GM23338 (cell line): ENCODE results near the gene SAMD11. TPM values are rescaled to one million over a fixed set of nuclear protein-coding genes. Genes with fewer than 3 reads are reported as not detected.
"Not testable (repeated sequence)": the region's sequence is repeated elsewhere in the genome, so short reads cannot be mapped to it uniquely, and the experiment has no call there.

Experiments used
- ATAC-seq: fragments of 200-7000 bp; cut with Tn5 transposase; 3 replicates; pipeline ENCODE4 v1.9.1; 2020
- DNase-seq: peaks from one replicate; pipeline ENCODE4 v3.0.0-alpha.2; 2015; ENCODE audit warnings: low spot score
- H2AFZ ChIP-seq: fragments of 200-600 bp; sonication (generic); 2 replicates; pipeline ENCODE4 v1.8.0; 2016; ENCODE audit warnings: antibody characterized with exemption, mild to moderate bottlenecking, moderate library complexity
- H3F3A ChIP-seq: fragments of 200-600 bp; sonication (generic); replicated peaks from 2 replicates; pipeline ENCODE4 v1.8.0; 2017; ENCODE audit warnings: antibody characterized with exemption, mixed run types, low read depth
- H3K27ac ChIP-seq: fragments of 200-600 bp; sonication (generic); 2 replicates; pipeline ENCODE4 v1.6.1; 2016; ENCODE audit warnings: low read depth
- H3K27me3 ChIP-seq: fragments of 200-600 bp; sonication (generic); 2 replicates; pipeline ENCODE4 v1.8.0; 2016; ENCODE audit warnings: mild to moderate bottlenecking, mixed run types, moderate library complexity; ENCODE audit not compliant: insufficient read depth
- H3K36me3 ChIP-seq: fragments of 200-600 bp; sonication (generic); 2 replicates; pipeline ENCODE4 v1.8.0; 2016; ENCODE audit warnings: mild to moderate bottlenecking; ENCODE audit not compliant: insufficient read depth
- H3K4me1 ChIP-seq: fragments of 200-600 bp; sonication (generic); 2 replicates; pipeline ENCODE4 v1.8.0; 2016; ENCODE audit warnings: mild to moderate bottlenecking, moderate library complexity; ENCODE audit not compliant: insufficient read depth
- H3K4me2 ChIP-seq: fragments of 200-600 bp; sonication (generic); 2 replicates; pipeline ENCODE4 v1.7.1; 2017; ENCODE audit warnings: mixed run types
- H3K4me3 ChIP-seq: fragments of 200-600 bp; sonication (generic); 2 replicates; pipeline ENCODE4 v1.6.1; 2016; ENCODE audit warnings: mixed run types
- H3K79me2 ChIP-seq: fragments of 200-600 bp; sonication (generic); replicated peaks from 2 replicates; pipeline ENCODE4 v1.8.0; 2017; ENCODE audit warnings: mild to moderate bottlenecking; ENCODE audit not compliant: insufficient read depth
- H3K9me2 ChIP-seq: fragments of 200-600 bp; sonication (generic); 2 replicates; pipeline ENCODE4 v1.8.0; 2017; ENCODE audit not compliant: insufficient read depth
- H4K20me1 ChIP-seq: fragments of 200-600 bp; sonication (generic); replicated peaks from 2 replicates; pipeline ENCODE4 v1.8.0; 2017; ENCODE audit warnings: mild to moderate bottlenecking; ENCODE audit not compliant: insufficient read depth
- H3K27ac Mint-ChIP-seq: 2 replicates; pipeline ENCODE4 v1.8.0; 2020; ENCODE audit warnings: inconsistent platforms, mild to moderate bottlenecking, moderate library complexity, mixed read lengths
- H3K27me3 Mint-ChIP-seq: 3 replicates; pipeline ENCODE4 v1.8.0; 2022; ENCODE audit warnings: low read depth, mild to moderate bottlenecking, moderate library complexity, mixed read lengths, inconsistent platforms; ENCODE audit not compliant: insufficient read depth, poor library complexity
- H3K36me3 Mint-ChIP-seq: 3 replicates; pipeline ENCODE4 v1.8.0; 2021; ENCODE audit warnings: low read depth, mild to moderate bottlenecking, inconsistent platforms, moderate library complexity, mixed read lengths
- H3K4me1 Mint-ChIP-seq: 3 replicates; pipeline ENCODE4 v1.8.0; 2020; ENCODE audit warnings: mild to moderate bottlenecking, inconsistent platforms, mixed read lengths
- H3K4me3 Mint-ChIP-seq: 3 replicates; pipeline ENCODE4 v1.8.0; 2021; ENCODE audit warnings: moderate library complexity, mild to moderate bottlenecking, inconsistent platforms, mixed read lengths
- H3K9me3 Mint-ChIP-seq: 3 replicates; pipeline ENCODE4 v1.8.0; 2020; ENCODE audit warnings: moderate library complexity, mild to moderate bottlenecking, inconsistent platforms, mixed read lengths
- CREB1 ChIP-seq: fragments of 250-450 bp; sonication (Bioruptor Pico); IDR thresholded peaks from 2 replicates; pipeline ENCODE4 v1.5.0; 2020; ENCODE audit warnings: low read depth, mild to moderate bottlenecking, moderate library complexity
- CTCF ChIP-seq, 2 experiments: fragments of 200-600 bp in 1 of 2; sonication (generic) in 1 of 2; conservative IDR thresholded peaks; 2 replicates each; pipeline versions ENCODE4 v1.5.1 to v1.6.1; 2016 to 2017; ENCODE audit warnings: antibody characterized with exemption in 2 of 2, low read depth in 2 of 2, mild to moderate bottlenecking in 2 of 2, moderate library complexity in 1 of 2
- ETS1 ChIP-seq: IDR thresholded peaks from 2 replicates; pipeline ENCODE4 v1.6.1; 2016; ENCODE audit warnings: antibody characterized with exemption
- EZH2 ChIP-seq: fragments of 200-600 bp; sonication (generic); IDR thresholded peaks from one replicate; pipeline ENCODE4 v1.8.0; 2017; ENCODE audit warnings: antibody characterized with exemption, mild to moderate bottlenecking, low read depth; ENCODE audit not compliant: unreplicated experiment
- EZH2phosphoT487 ChIP-seq: fragments of 200-600 bp; sonication (generic); IDR thresholded peaks from one replicate; pipeline ENCODE4 v1.8.1; 2018; ENCODE audit warnings: antibody characterized with exemption; ENCODE audit not compliant: unreplicated experiment
- POLR2AphosphoS5 ChIP-seq: IDR thresholded peaks from 2 replicates; pipeline ENCODE4 v1.6.1; 2016; ENCODE audit warnings: antibody characterized with exemption, low read depth
- REST ChIP-seq: IDR thresholded peaks from one replicate; pipeline ENCODE4 v1.6.1; 2018; ENCODE audit warnings: antibody characterized with exemption; ENCODE audit not compliant: unreplicated experiment
- STAT1 ChIP-seq: IDR thresholded peaks from one replicate; pipeline ENCODE4 v1.6.1; 2016; ENCODE audit warnings: antibody characterized with exemption; ENCODE audit not compliant: unreplicated experiment
- ZNF114 ChIP-seq: fragments of 250-450 bp; sonication (Bioruptor Pico); IDR thresholded peaks from 2 replicates; pipeline ENCODE4 v1.5.0; 2020; ENCODE audit warnings: mild to moderate bottlenecking, moderate library complexity
- ZNF331 ChIP-seq: fragments of 250-450 bp; sonication (Bioruptor Pico); IDR thresholded peaks from 2 replicates; pipeline ENCODE4 v1.5.0; 2020; ENCODE audit warnings: low read depth, mild to moderate bottlenecking, moderate library complexity
- polyA plus RNA-seq: library from polyadenylated mRNA; unstranded; fragments of >200 nt; fragmentation: Nextera tagmentation; extraction: Ambion mirVana; gene quantifications from 2 replicates; pipeline ENCODE4 v1.2.1, GENCODE V29; 2016
- total RNA-seq: library from RNA; depleted of rRNA; stranded (reverse); fragments of >200 nt; shearing (Covaris generic); gene quantifications from 2 replicates; pipeline ENCODE4 v1.2.3, GENCODE V29; 2014

The SAMD11 gene
- total and polyA plus RNA-seq, 2 experiments from 2014 or later: 0.14 to 0.40 TPM

GRCh38 chr1:975896-976683, 52.4 kb downstream of the SAMD11 start (continued):
- peak; percentile 36 to 56; a peak in 2 of 4 replicates for TF ChIP-seq CTCF (conservative IDR thresholded peaks at IDR 0.05; ENCODE audit: low read depth in 2 of 2)
- TF ChIP-seq ZNF114: no peak
- TF ChIP-seq EZH2phosphoT487: no peak
- 0 out of 2 replicates have a peak, but pooled peaks have one; percentile 15 for TF ChIP-seq POLR2AphosphoS5
- TF ChIP-seq REST: no peak

- H3K9me2 ChIP-seq, H3K27ac Mint-ChIP-seq, H3K36me3 ChIP-seq, H3F3A ChIP-seq, DNase-seq, H3K36me3 Mint-ChIP-seq, H3K79me2 ChIP-seq, H3K27me3 ChIP-seq, H3K4me3 ChIP-seq, H3K9me3 Mint-ChIP-seq, H4K20me1 ChIP-seq, H3K4me1 ChIP-seq, ATAC-seq, H3K27ac ChIP-seq, H3K4me1 Mint-ChIP-seq, H3K4me2 ChIP-seq, H2AFZ ChIP-seq, H3K4me3 Mint-ChIP-seq: not testable (repeated sequence)
- peaks cover 20% of the 10 kb centered on the region for H3K27me3 Mint-ChIP-seq
These were observed 53.1 kb downstream of the SAMD11 start for GRCh38 chr1:976791-977190.

GRCh38 chr1:978069-978834, 54.5 kb downstream of the SAMD11 start:
- Mint-ChIP-seq H3K4me1 (peaks cover 4% of the 10 kb centered on the region), H3K9me3 (peaks cover 5% of the 10 kb centered on the region), H3K4me3 (no peak overlapping the region), H3K27me3 (peaks cover 24% of the 10 kb centered on the region), H3K36me3 (peaks cover 5% of the 10 kb centered on the region), H3K27ac (no peak overlapping the region)
- no peak for DNase-seq
- H3K79me2 ChIP-seq: no peaks in the 10 kb centered on the region
- H3F3A ChIP-seq: no peaks in the 10 kb centered on the region
- H3K4me3 ChIP-seq: no peak overlapping the region
- H3K4me2 ChIP-seq: no peak overlapping the region
- H3K4me1 ChIP-seq: no peaks in the 10 kb centered on the region; the same call in 1 of the 2 replicates
- TF ChIP-seq EZH2 (no peak), EZH2phosphoT487 (no peak), ETS1 (no peak), CREB1 (CRISPR knock-in tag) (no peak), STAT1 (no peak), ZNF331 (CRISPR knock-in tag) (no peak), POLR2AphosphoS5 (no peak), ZNF114 (no peak)
- no peaks in the 10 kb centered on the region for H3K36me3 ChIP-seq
- H3K27me3 ChIP-seq: peaks cover 1% of the 10 kb centered on the region
- H3K27ac ChIP-seq: no peak overlapping the region
- no peaks in the 10 kb centered on the region for H3K9me2 ChIP-seq
- H4K20me1 ChIP-seq: no peaks in the 10 kb centered on the region
- ATAC-seq: no peak
- H2AFZ ChIP-seq: no peak overlapping the region
